Pancreas (tissue), 10 donors: ENCODE data around the gene METTL18. TPM values are rescaled to one million over a fixed set of nuclear protein-coding genes. Genes with fewer than 3 reads are reported as not detected.

Experiments
- ATAC-seq, 4 donors: fragments of 200-7000 bp; cut with Tn5 transposase; one replicate each; pipeline versions ENCODE4 v1.8.0 to v1.9.1; 2020; ENCODE audit warnings: mild to moderate bottlenecking in 4 of 4, moderate library complexity in 4 of 4
- DNase-seq, 6 donors: peaks; one replicate each; pipeline ENCODE4 v3.0.0-alpha.2; 2020
- FAIRE-seq: peaks from 2 replicates; lab custom pipeline; 2012; peaks lifted over from hg19 to GRCh38; lab: Jason Lieb, UNC
- H3K27ac ChIP-seq, 4 donors: fragments of 200-600 bp; sonication (generic); 1 replicate in 3 of 4; 2 replicates in 1 of 4; pipeline versions ENCODE4 v1.5.0 to v1.8.0; 2020
- H3K27me3 ChIP-seq, 4 donors: fragments of 200-600 bp; one replicate each; pipeline ENCODE4 v1.8.0; 2021
- H3K36me3 ChIP-seq, 3 donors: fragments of 200-600 bp; sonication (generic) in 1 of 3; one replicate each; pipeline versions ENCODE4 v1.5.0 to v1.8.0; 2020 to 2021
- H3K4me1 ChIP-seq, 3 donors: fragments of 200-600 bp; one replicate each; pipeline ENCODE4 v1.8.0; 2021
- H3K4me3 ChIP-seq, 4 donors: fragments of 200-600 bp; sonication (generic) in 2 of 4; one replicate each; pipeline versions ENCODE4 v1.5.0 to v1.8.0; 2020 to 2021
- H3K9me3 ChIP-seq, 4 donors: fragments of 200-600 bp; one replicate each; pipeline ENCODE4 v1.8.0; 2021
- CTCF ChIP-seq, 4 donors: fragments of 200-600 bp; sonication (generic) in 3 of 4; IDR thresholded peaks; one replicate each; pipeline versions ENCODE4 v1.5.0 to v1.8.0; 2021; ENCODE audit warnings: antibody characterized with exemption in 4 of 4
- WGBS, 2 donors: extraction: QIAGEN DNeasy Blood & Tissue Kit; methylation state at CpG; one replicate each; pipeline ENCODE4 v1.1.7; 2013; 5-methylcytosine and 5-hydroxymethylcytosine counted together
- intact Hi-C, 3 donors: fragments of 100-400 bp; cut with DNase I; formaldehyde crosslinking; loops; one replicate each; pipeline versions ENCODE4 v1.11.1 to v1.14.2; 2022
- polyA plus RNA-seq, 2 donors: library from polyadenylated mRNA; stranded (reverse); fragments of 200-250 nt; gene quantifications; one replicate each; pipeline ENCODE4 v1.2.3, GENCODE V29; 2013
- total RNA-seq, 6 donors: library from RNA; stranded (reverse); fragmentation: NEBNext Ultra II Directional in 4 of 6; extraction: Animal tissue kit (Norgen Biotek cat#: 25700) in 4 of 6; gene quantifications; one replicate each; pipeline versions ENCODE4 v1.2.1 to v1.2.4, GENCODE V29; 2021 to 2023
- donor health status: healthy with polysubstance abuse.
- donor health status: DM: no; HTN: no; CAD: no; lungs with moderate emphysema.
- donor health status: DM: no; HTN: no; CAD: no.
- donor health status: control.
- donor health status: control.
- donor health status: Bipolar disorder and iron deficiency.
- donor health status: DM: yes; HTN: yes; CAD: no.
- donor health status: DM: no; HTN: no; CAD: no.
- donor health status: DM: no; HTN: no; CAD: no.
- donor health status: DM: yes; HTN: yes; CAD: no.

Gene METTL18
- total RNA-seq (1 to 10 TPM; 1.5 to 3.8 (median 3.5) TPM), polyA plus RNA-seq (1 to 10 TPM; 3.2 to 5.0 TPM)

GRCh38 chr1:169794530-169795416, at the start of gene METTL18:
Gene METTL18 (minus strand): TSS chr1:169794907. CDS start chr1:169793695, 1,212 bp downstream.
- peak; percentile 99 to 100 (median 100) for ATAC-seq
- Histone ChIP-seq H3K9me3 (no peaks in the 10 kb centered on the region), H3K27ac (peak within 1 kb of the TSS; percentile 77 to 87 (median 78)), H3K4me1 (peaks cover 0 to 20% (median 6%) of the 10 kb centered on the region in 3 donors), H3K27me3 (no peaks in the 10 kb centered on the region), H3K4me3 (peak within 1 kb of the TSS; percentile 45 to 73 (median 56)), H3K36me3 (no peaks in the 10 kb centered on the region)
- TF ChIP-seq CTCF (IDR thresholded peaks at IDR 0.05): peak in 1 of 4 donors; percentile 10
- intact Hi-C loops: no loop called here
- FAIRE-seq: no peak
- 0% methylated on average over 48 of the region's 48 CpGs for WGBS, 2 donors
- peak; percentile 81 to 94 (median 90) for DNase-seq

GRCh38 chr1:169838942-169839341, 44.2 kb upstream of the METTL18 start:
- no peaks in the 10 kb centered on the region for H3K27me3 ChIP-seq
- WGBS, 2 donors: 68 to 96% methylated on average over 4 of the region's 4 CpGs
- H3K27ac ChIP-seq: no peak overlapping the region
- H3K4me3 ChIP-seq: no peak overlapping the region
- ATAC-seq: no peak
- no peaks in the 10 kb centered on the region for H3K36me3 ChIP-seq
- no peak for TF ChIP-seq CTCF (IDR thresholded peaks at IDR 0.05)
- FAIRE-seq: no peak
- no peaks in the 10 kb centered on the region for H3K9me3 ChIP-seq
- H3K4me1 ChIP-seq: no peaks in the 10 kb centered on the region
- DNase-seq: no peak
- intact Hi-C loops: no loop called here

- Histone ChIP-seq H3K27ac (no peak overlapping the region), H3K4me3 (no peak overlapping the region), H3K36me3 (no peaks in the 10 kb centered on the region), H3K4me1 (no peaks in the 10 kb centered on the region), H3K27me3 (no peaks in the 10 kb centered on the region), H3K9me3 (no peaks in the 10 kb centered on the region)
- 95 to 98% methylated on average over 1 of the region's 1 CpG for WGBS, 2 donors
- FAIRE-seq (no peak), DNase-seq (no peak), ATAC-seq (no peak)
- TF ChIP-seq CTCF (IDR thresholded peaks at IDR 0.05): no peak
- intact Hi-C loops: no loop called here
Measured at GRCh38 chr1:169836198-169836597, 41.5 kb upstream of the METTL18 start.

GRCh38 chr1:169835647-169836046, 40.9 kb upstream of the METTL18 start:
- no peaks in the 10 kb centered on the region for H3K4me1 ChIP-seq
- TF ChIP-seq CTCF (IDR thresholded peaks at IDR 0.05): no peak
- ATAC-seq (no peak), FAIRE-seq (no peak), DNase-seq (no peak)
- H3K27ac ChIP-seq: no peak overlapping the region
- intact Hi-C loops: no loop called here
- WGBS, 2 donors: 92 to 94% methylated on average over 1 of the region's 1 CpG
- no peak overlapping the region for H3K4me3 ChIP-seq
- H3K36me3 ChIP-seq: no peaks in the 10 kb centered on the region
- H3K27me3 ChIP-seq: no peaks in the 10 kb centered on the region
- no peaks in the 10 kb centered on the region for H3K9me3 ChIP-seq

- no peak overlapping the region for H3K27ac ChIP-seq
- DNase-seq: no peak
- no peaks in the 10 kb centered on the region for H3K4me1 ChIP-seq
- peaks cover 0 to 5% (median 0%) of the 10 kb centered on the region in 3 donors for H3K36me3 ChIP-seq
- intact Hi-C loops: no loop called here
- H3K4me3 ChIP-seq: no peak overlapping the region
- WGBS, 2 donors: 92 to 97% methylated on average over 1 of the region's 1 CpG
- H3K9me3 ChIP-seq: no peaks in the 10 kb centered on the region
- no peak for FAIRE-seq
- no peak for TF ChIP-seq CTCF (IDR thresholded peaks at IDR 0.05)
- ATAC-seq: no peak
- H3K27me3 ChIP-seq: no peaks in the 10 kb centered on the region
Measured at GRCh38 chr1:169834869-169835268, 40.2 kb upstream of the METTL18 start.
